M059J (cell line): Measurements from ENCODE around the gene TTYH2. TPM values are rescaled to one million over a fixed set of nuclear protein-coding genes. Genes with fewer than 3 reads are reported as not detected.

ENCODE experiments used
- DNase-seq: peaks from one replicate; pipeline ENCODE4 v3.0.0-alpha.2; 2012; ENCODE audit warnings: low read depth
- total RNA-seq: library from RNA; depleted of rRNA; stranded (reverse); fragments of >200 nt; shearing (Covaris generic); gene quantifications from 2 replicates; pipeline ENCODE4 v1.2.3, GENCODE V29; 2014

The TTYH2 gene
- total RNA-seq, 1 experiment from 2014 or later: 0.15 TPM

- no peak for DNase-seq
These were observed 21.7 kb downstream of the TTYH2 start for GRCh38 chr17:74235040-74235581.

- DNase-seq: no peak
These were observed 22.6 kb downstream of the TTYH2 start for GRCh38 chr17:74235911-74236371.

- no peak for DNase-seq
These were observed 23.9 kb downstream of the TTYH2 start for GRCh38 chr17:74237321-74237720.

- DNase-seq: no peak
These were observed 25.8 kb downstream of the TTYH2 start for GRCh38 chr17:74239172-74239571.

- DNase-seq: no peak
These were observed 27.3 kb downstream of the TTYH2 start for GRCh38 chr17:74240618-74241205.

GRCh38 chr17:74241431-74241830 is 28.1 kb downstream of the TTYH2 start:
- DNase-seq: no peak

GRCh38 chr17:74241847-74242246 is 28.5 kb downstream of the TTYH2 start:
- DNase-seq: no peak

GRCh38 chr17:74243013-74243755 is 29.8 kb downstream of the TTYH2 start:
- peak; percentile 16 for DNase-seq

- DNase-seq: no peak
These were observed 30.8 kb downstream of the TTYH2 start for GRCh38 chr17:74244128-74244527.

- DNase-seq: no peak
These were observed 31.2 kb downstream of the TTYH2 start for GRCh38 chr17:74244548-74244947.

GRCh38 chr17:74245145-74245831 is 31.9 kb downstream of the TTYH2 start:
- no peak for DNase-seq

GRCh38 chr17:74245871-74246270 is 32.5 kb downstream of the TTYH2 start:
- DNase-seq: no peak

- no peak for DNase-seq
These were observed 36.4 kb downstream of the TTYH2 start for GRCh38 chr17:74249590-74250270.

GRCh38 chr17:74250324-74250995 is 37.1 kb downstream of the TTYH2 start:
- no peak for DNase-seq

- no peak for DNase-seq
These were observed 37.7 kb downstream of the TTYH2 start for GRCh38 chr17:74251051-74251450.

GRCh38 chr17:74251569-74251968 is 38.2 kb downstream of the TTYH2 start:
- no peak for DNase-seq

GRCh38 chr17:74252211-74252610 is 38.8 kb downstream of the TTYH2 start:
- no peak for DNase-seq

- DNase-seq: no peak
These were observed 39.7 kb downstream of the TTYH2 start for GRCh38 chr17:74253036-74253435.

- DNase-seq: no peak
These were observed 43.9 kb downstream of the TTYH2 start for GRCh38 chr17:74257311-74257710.

- no peak for DNase-seq
These were observed 46.5 kb downstream of the TTYH2 start for GRCh38 chr17:74259667-74260524.

GRCh38 chr17:74260525-74260850 is 47.1 kb downstream of the TTYH2 start:
- DNase-seq: no peak
